Measurements from ENCODE around the gene POU6F1.

DNA sequence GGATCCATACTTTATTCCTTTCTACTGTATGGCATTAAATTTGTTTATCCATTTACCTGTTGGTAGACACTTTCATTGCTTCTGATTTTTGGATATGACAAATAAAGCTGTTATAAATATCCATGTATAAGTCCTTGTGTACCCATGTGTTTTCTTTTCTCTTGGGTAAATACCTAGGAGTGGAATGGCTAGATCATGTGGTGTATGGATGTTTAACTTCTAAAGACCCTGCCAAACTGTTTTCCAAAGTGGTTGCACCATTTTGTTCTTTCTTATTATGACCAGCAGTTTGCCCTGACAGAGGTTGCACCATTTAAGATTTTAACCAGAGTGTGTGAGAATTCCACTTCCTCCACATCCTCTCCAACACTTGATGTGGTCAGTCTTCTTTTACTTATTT is 14.8 kb upstream of the POU6F1 start:
- TF ChIP-seq EP300 (conservative IDR thresholded peaks at IDR 0.05; ENCODE audit: poor library complexity, severe bottlenecking) (no peak), SMC3 (conservative IDR thresholded peaks at IDR 0.05; ENCODE audit: poor library complexity) (no peak)
- TF ChIP-seq, protein P1, sequence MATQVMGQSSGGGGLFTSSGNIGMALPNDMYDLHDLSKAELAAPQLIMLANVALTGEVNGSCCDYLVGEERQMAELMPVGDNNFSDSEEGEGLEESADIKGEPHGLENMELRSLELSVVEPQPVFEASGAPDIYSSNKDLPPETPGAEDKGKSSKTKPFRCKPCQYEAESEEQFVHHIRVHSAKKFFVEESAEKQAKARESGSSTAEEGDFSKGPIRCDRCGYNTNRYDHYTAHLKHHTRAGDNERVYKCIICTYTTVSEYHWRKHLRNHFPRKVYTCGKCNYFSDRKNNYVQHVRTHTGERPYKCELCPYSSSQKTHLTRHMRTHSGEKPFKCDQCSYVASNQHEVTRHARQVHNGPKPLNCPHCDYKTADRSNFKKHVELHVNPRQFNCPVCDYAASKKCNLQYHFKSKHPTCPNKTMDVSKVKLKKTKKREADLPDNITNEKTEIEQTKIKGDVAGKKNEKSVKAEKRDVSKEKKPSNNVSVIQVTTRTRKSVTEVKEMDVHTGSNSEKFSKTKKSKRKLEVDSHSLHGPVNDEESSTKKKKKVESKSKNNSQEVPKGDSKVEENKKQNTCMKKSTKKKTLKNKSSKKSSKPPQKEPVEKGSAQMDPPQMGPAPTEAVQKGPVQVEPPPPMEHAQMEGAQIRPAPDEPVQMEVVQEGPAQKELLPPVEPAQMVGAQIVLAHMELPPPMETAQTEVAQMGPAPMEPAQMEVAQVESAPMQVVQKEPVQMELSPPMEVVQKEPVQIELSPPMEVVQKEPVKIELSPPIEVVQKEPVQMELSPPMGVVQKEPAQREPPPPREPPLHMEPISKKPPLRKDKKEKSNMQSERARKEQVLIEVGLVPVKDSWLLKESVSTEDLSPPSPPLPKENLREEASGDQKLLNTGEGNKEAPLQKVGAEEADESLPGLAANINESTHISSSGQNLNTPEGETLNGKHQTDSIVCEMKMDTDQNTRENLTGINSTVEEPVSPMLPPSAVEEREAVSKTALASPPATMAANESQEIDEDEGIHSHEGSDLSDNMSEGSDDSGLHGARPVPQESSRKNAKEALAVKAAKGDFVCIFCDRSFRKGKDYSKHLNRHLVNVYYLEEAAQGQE (IDR thresholded peaks at IDR 0.05; ENCODE audit: borderline replicate concordance): no peak

All from neural cell (in vitro differentiated cells).